Globus pallidus (tissue), 1 donor: Measurements from ENCODE around the gene UNC45A.

ENCODE experiments used
- DNase-seq: peaks from one replicate; pipeline ENCODE4 v3.0.0-alpha.2; 2015; ENCODE audit warnings: low spot score

Gene UNC45A

GRCh38 chr15:90960298-90961091, 25.4 kb downstream of the UNC45A start:
- no peak for DNase-seq

DNA sequence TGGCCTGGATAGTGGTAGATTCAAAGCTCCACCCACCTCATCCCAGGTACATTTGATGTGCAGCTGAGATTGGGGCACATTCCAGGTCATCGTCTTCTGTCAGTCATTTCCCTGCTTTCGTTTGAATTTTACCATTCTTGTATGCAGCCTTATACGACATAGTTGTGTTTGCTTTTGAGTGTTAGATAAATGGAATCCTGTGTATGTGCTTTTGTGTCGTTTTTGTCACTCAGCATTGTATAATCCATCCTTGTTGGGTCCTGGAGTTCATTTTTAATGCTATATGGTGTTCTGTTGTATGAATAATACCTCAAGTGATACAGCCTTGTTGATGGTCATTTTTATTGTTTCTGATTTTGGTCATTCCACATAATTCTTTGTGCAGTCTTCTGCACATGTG, 26.9 kb downstream of the UNC45A start:
- no peak for DNase-seq

DNA sequence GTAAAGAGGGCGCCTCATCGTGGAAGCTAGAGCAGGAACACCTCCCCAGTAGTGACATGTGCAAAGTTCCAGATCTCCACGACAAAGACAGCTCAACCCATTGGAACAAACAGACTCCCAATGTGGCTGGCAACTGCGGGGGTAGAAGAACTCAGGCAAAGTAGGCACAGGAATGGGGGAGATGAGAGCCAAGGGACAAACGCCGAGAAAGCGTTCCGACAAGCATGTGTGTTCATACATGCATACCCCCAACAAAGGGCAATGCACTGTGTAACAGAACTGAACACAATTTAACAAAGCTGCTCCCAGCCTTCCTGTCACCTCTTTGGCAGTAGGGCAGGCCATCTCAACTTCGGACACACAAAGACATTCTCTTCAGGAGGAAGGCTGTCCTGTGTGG, 31.2 kb downstream of the UNC45A start:
- DNase-seq = no peak

GRCh38 chr15:90967206-90967605, 32.1 kb downstream of the UNC45A start:
- DNase-seq = no peak

DNA sequence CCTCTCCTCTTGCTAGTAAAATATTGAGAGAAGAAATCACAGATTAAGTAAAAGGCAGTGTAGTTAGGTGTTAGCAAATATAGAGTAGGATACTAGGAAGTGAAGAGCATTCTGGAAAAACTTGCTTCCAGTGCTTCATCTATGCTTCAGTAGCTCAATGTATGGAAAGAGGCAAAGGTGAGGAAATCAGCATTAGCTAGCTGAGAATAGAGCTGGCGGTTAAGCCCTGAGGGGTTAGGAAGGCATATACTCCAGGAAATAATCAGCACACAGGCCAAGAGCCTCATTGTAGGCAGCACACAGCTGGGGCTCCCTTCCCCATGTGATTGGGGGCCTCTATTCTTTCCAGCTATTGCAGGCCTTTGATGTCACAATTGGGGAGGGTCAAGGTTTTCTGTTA, 33.3 kb downstream of the UNC45A start:
- no peak for DNase-seq

GRCh38 chr15:90970274-90970673, 35.2 kb downstream of the UNC45A start:
- no peak for DNase-seq

DNA sequence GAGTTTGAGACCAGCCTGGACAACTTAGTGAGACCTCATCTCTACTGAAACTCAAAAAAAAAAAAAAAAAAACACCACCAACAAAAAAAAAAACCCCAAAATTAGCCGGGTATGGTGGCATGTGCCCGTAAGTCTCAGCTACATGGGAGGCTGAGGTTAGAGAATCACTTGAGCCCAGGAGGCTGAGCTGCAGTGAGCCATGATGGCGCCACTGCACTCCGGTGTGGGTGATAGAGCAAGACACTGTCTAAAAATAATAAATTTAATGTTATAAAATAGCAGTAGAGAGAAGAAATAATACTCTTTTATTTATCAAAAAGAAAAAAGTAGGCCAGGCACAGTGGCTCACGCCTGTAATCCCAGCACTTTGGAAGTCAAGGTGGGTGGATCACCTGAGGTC, 37.0 kb downstream of the UNC45A start:
- DNase-seq = no peak

DNA sequence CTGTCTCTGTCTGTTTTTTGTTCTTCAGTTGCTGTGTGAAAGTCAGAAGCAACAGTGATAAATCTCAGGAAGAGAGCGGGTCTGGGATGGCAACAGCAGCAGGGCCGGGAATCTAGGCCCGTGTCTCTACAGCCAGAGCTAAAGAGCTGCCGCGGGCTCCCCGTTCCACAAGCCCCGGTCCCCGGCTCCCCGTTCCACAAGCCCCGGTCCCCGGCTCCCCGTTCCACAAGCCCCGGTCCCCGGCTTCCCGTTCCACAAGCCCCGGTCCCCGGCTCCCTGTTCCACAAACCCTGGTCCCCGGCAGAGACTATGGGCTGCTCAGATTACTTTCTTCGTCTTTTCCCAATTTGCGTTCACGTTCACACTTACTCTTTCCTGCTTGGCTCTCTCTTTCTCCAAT, 39.1 kb downstream of the UNC45A start:
- no peak for DNase-seq

GRCh38 chr15:90979582-90979981, 44.5 kb downstream of the UNC45A start:
- no peak for DNase-seq

DNA sequence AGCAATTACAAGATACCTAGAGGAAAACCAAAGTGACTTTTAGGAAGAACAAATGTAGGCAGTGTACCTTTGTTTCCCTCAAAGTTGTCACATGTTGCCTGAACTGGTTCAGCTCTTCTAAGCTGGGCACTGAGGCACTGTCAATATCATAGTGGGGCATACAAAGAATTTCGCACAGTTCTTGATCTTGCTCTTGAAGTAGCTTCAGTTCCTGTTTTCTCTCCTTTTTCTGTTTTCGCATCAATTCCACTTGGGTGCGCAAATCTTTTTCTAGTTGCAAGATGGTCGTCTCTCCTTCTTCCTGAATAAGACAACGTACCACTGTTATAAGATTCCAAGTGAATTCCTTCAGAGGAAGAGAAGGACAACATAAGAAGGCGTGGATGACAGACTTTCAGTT, 46.6 kb downstream of the UNC45A start:
- DNase-seq = no peak

DNA sequence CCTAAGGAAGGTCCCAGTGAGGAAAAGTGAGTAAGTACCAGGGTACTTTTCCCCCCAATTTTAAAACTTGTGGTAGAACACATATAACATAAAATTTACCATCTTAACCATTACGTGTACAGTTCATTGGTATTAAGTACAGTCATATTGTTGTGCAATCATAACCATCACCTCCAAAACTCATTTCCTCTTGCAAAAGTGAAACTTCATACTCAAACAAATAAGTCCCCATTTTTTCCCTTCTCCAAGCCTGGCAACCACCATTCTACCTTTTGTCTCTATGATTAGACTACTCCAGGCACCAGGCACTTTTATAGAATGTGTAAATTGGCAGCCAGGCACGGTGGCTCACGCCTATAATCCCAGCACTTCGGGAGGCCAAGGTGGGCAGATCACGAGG, 47.0 kb downstream of the UNC45A start:
- no peak for DNase-seq

DNA sequence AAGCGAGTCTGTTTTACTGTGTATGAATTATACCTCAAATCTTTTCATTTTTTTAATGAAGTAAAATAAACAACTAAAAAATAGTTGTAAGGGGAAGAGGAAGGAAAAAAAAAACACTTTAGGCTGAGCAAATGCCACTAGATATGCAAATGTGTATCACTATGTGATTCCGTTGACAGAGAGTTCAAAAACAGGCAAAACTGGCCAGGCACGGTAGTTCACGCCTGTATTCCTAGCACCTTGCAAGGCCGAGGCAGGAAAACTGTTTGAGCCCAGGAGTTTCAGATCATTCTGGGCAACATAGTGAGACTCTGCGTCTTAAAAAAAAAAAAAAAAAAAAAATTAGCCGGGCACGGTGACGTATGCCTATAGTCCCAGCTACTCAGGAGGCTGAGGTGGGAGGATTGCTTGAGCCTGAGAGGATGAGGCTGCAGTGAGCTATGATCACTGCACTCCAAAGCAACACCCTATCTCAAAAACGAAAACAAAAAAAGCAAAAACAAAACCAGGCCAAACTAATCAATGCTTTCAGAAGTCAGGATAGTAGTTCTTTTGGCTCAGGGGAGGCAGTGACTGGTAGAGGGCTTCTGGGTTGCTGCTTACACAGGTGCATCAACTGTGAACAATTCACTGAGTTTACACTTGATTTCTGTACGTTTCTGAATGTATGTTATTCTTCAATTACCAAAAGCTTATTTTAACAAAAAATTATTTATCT, 51.9 kb downstream of the UNC45A start:
- no peak for DNase-seq

DNA sequence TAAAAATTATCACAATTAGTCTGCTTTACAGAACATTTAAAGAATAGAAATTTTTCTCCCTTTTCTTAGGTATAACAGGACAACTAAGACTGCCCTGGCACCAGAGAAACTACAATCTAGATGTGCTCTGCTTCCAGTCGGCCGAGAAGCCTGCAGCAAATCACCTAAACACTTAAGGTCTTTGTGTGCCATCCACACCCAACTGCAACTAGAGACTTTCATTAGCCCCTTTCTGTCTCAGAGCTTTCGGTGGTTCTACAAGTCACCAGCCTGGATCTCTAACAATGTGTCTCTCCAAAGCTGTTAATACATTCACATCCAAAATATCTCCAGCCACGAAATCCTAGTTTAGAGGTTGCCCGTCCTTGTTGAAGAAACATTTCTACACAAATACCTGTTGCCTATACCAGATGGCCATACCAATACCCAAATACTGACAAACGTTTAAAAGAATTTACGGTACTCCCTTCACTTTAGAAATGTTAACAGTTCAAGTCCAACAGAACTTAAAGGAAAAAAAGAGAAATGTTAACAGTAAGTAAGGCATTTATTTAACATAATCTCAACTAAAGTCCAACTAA, 52.6 kb downstream of the UNC45A start:
- no peak for DNase-seq

DNA sequence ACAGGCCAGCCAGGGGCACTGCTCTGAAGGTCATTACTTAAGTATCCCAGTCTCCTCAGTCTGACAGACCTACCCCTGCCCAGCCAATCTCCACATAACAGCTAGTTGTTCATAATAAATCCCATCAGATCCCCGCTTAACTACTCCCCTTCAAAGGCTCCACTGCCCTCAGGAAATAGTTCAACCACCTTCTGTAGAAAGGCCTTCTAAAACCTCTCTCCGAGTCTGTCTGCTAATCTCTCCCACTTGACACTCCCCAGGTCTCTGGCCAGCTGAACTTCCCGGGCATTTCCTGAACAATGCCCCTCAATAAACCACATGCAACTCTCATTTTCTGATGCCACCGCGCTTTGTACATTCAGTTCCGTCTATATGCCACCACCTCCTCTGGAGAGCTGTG, 53.2 kb downstream of the UNC45A start:
- DNase-seq = no peak

DNA sequence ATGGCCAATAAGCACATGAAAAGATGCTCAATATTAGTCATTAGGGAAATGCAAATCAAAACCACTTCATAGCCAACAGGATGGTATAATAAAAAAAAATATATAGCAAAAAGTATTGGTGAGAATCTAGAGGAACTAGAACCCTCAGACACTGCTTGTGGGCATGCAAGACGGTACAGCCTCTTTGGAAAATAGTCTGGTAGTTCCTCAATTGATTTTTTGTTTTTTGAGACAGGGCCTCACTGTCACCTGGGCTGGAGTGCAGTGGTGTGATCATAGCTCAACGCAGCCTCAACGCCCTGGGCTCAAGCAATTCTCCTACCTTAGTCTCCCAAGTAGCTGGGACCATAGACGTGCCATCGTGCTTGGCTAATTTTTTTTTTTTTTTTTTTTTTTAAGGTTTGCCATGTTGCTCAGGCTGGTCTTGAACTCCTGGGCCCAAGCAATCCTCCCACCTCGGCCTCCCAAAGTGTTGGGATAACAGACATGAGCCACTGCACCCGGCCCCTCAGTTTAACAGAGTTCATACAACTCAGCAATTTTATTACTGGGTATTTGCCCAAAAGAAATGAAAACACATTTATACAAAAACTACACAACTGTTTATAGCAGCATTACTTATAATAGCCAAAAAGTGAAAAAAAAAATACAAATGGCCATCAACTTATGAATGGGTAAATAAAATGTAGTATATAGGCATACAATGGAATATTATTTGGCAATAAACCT, 54.1 kb downstream of the UNC45A start:
- DNase-seq = no peak

DNA sequence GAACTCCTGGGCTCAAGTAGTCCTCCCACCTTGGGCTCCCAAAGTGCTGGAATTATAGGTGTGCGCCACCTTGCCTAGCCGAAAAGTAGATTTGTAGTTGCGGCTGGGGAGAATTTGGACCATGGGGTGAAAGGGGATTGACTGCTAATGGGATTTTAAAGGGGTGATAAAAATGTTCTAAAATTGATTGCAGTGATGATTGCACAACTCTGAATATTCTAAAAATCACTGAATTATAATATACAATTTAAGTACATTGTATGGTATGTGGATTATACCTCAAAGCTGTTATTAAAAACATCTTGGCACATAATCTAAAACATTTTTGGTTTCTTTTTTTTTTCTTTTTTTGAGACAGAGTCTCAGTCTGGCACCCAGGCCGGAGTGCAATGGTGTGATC, 55.4 kb downstream of the UNC45A start:
- DNase-seq = no peak

DNA sequence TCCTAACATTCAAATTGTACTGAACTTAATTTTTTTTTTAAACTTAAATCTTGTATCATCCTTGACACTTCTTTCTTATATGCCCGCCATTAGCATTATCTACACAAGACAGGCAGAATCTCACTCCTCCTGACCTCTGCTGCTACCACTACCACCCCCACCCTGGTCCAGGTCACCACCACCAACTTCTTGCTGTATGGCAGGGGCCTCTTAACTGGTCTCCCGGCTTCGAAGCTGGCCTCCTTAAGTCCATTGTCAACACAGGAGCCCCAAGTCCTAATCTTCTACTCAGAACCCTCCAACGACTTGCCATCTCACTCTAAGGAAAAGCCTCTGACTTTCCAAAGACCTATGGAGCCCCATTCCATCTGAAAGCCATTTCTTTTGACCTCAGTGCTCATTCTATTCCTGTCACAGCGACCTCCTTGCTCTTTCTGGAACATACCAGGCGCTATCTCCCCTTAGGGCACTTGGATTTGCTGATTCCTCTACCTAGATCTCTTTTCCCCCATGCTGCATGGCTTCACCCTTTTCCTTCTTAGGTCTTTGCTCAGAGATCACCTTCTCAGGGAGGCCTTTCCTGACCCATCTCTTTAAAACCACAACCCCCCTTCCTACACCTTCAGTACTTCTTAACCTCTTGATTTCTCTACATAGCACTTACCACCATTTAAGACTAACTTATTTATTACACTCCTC, 56.7 kb downstream of the UNC45A start:
- DNase-seq = no peak

DNA sequence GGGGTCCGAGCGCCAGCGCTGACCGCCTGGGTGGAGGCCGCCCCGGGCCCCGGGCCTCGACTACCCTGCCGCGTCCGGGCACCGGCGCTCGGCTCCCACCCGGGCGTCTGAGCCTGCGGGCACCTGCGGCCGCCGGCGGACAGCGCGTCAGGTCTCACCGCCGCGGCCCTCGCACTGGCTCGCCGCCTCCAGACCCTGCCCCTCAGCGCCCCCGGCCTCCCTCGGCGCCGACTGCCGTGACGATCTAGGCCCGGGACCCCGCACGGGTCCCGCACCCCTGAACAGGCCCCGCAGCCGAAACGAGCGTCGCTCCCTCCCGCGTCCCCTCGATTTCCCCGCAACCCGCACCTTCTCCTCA, 59.0 kb downstream of the UNC45A start:
- DNase-seq = no peak

GRCh38 chr15:90994417-90995311, 59.6 kb downstream of the UNC45A start, which contains the start of gene PRC1:
PRC1 (minus strand) TSS chr15:90994535; CDS start chr15:90994417, 118 bp downstream.
- peak; percentile 95 for DNase-seq

DNA sequence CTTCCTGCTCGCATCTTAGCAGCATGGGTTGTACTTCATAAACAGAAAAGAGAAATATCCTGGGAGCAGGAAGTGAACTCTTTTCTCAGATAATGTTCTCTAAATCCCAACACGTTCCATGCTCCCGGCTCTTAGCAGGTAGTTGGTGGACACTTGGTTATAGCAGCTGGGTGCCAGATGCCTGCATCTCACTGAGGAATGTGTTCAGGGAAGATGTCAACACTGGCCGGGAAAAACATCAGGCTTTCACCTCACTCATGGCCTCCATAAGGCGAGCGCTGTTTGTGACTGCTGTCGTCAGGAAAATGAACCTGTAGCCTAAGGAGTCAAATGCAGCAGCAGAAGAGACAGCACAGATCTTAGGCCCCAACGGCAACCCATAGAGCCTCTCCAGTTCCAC, 63.7 kb downstream of the UNC45A start:
- no peak for DNase-seq

GRCh38 chr15:91001209-91001608, 66.1 kb downstream of the UNC45A start:
- no peak for DNase-seq
